ENCODE data around the gene TBCB.
"Not testable (repeated sequence)": the region's sequence is repeated elsewhere in the genome, so short reads cannot be mapped to it uniquely, and the experiment has no call there.

Gene TBCB

DNA sequence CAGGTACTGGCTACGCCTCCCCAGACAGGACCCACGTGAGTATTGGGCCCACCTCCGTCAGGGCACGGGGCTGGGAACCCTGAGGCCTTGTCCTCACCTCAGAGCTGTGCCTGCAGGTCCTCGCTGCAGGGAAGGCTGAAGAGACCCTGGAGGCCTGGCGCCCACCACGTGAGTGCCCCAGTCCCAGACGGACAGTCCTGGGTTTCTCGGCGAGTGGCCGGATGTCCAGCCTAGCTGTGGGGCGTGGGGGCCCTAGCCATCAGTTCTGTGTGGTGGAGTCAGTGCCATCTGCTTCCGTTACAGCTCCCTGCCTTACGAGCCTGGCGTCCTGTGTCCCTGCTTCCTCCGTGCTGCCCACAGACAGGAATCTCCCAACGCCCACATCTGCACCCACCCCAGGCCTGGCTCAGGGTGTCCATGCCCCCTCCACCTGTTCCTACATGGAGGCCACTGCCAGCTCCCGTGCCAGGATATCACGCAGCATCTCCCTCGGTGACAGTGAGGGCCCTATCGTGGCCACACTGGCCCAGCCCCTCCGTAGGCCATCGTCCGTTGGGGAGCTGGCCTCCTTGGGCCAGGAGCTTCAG, 12.1 kb upstream of the TBCB start:
- DNase-seq = no peak

DNA sequence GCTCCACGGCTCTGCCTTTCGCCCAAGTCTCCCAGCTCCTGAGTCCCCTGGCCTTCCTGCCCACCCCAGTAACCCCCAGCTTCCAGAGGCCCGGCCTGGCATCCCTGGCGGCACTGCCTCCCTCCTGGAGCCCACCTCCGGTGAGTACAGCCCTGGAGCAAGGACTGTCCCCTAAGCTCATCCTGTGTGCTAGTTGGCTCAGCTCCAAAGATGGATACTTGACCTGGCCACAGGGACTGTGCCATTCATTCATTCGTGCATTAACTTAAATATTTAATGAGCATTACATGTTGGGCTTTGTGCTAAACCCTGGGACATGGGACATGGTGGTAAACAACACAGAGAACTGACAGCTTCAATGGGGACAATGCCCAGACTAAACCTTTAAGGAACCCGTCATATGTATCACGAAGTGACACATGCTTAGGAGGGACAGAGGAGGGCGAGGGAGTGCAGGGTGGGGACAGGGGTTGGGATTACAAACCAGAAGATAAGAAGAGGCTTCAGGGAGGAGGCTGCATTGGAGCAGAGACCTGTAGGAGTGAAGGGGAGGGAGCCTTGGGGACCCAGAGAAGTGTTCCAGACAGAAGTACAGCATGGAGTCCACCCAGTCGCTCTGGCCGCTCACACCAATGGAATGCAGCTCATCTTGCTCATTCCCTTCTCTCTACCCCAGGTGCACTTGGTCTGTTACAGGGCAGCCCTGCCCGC, 11.3 kb upstream of the TBCB start:
- no peak for DNase-seq

DNA sequence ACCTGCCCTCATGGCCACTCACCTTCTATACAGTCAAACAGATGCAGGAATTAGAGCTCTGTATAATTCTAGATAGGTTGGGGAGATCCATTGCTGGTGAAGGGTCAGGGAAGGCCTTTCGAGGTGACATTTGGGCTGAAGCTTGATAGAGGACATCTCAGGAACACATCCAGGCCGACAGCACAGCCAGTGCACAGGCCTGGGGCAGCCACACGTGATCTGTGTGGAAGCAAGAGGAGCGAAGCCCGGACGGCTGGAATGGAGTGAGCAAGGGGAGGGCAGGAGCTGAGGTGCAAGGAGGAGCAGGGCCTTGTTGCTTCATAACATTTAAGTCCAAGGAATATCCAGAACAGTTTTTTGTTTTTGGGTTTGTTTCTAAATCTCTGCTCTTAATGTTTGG, 8.8 kb upstream of the TBCB start:
- no peak for DNase-seq

DNA sequence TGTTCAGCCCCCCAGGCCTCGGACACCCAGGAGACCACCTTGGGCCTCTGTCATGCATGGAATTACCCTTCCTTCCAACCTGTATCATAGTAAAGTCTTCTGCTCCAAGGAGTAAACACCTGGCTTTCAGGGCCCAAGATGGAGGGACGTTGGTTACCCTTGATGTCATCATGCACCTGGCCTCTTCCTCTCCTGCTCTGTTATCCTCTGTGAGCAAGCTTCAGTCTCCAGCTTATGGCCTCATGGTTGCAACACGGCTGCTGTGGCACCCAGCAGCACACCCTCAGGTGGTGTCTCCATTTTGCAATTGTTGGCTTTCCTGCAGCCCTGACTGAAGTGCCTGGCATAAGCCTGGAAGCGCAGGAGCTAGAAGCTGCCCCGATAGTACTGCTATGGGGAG, 8.3 kb upstream of the TBCB start:
- no peak for DNase-seq

DNA sequence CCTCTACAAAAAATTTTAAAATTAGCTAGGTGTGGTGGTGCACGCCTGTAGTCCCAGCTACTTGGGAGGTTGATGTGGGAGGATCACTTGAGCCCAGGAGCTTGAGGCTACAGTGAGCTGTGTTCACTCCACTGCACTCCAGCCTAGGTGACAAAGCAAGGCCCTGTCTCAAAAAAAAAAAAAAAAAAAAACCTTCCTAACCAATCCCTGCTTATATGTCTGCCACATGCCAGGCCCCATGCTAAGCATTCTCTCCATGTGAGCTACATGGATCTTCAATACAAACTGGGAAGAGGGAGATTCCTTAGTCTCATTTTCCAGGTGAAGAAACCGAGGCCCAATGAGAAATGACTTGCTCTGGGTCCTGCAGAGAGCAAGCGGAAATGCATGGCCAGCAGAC, 6.6 kb upstream of the TBCB start:
- no peak for DNase-seq

DNA sequence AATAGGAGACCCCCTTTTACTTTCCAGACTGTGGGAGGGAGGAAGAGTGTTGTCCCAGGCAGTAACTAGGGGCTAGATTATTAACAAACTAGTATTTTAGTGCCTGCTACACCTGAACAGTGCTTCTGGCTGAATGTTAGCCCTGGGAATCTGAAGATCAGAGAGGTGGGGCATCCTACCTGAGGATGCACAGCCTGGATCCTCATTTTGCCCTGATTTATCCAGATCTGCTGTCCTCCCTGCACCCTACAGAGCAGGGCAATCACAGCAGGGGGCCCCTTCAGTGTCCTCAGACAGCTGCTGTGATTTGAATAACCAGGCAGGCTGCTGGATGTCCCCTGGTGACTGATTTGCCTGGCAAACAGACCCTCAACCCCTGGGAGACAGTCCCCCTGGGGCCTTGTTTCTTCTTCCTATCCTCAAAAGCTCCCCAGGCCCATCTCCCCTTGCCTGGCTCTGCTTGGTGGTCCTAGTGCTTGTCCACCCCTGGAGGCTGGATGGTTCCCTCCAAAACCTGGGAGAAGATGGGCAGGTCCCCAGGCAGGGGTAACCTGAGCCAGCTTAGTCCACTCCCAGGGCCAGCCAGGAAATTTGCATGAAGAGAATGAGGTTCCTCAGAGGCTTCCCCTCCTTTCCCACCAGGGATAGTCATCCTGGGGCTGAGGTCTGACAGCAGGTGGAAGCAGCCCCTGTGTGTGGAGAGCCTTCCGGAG, 4.6 kb upstream of the TBCB start, which contains the start of gene OVOL3:
OVOL3 (plus strand) TSS at position 657 of the 713 bp plus-strand sequence. CDS start 60 bp downstream, outside the sequence.
- no peak for DNase-seq

DNA sequence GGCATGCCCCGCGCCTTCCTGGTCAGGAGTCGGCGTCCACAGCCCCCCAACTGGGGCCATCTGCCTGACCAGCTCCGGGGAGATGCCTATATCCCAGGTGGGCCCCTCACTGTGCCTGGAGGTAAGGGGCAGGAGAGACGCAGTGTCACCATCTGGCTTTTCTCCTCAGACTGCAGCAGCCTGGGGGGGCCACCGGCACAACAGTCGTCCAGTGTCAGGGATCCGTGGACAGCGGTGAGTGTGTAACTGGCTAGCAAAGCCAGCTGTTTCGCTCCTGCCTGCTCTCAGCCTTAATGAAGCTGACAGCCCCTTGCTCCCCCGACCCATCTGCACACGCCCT, 4.1 kb upstream of the TBCB start:
- DNase-seq = no peak

DNA sequence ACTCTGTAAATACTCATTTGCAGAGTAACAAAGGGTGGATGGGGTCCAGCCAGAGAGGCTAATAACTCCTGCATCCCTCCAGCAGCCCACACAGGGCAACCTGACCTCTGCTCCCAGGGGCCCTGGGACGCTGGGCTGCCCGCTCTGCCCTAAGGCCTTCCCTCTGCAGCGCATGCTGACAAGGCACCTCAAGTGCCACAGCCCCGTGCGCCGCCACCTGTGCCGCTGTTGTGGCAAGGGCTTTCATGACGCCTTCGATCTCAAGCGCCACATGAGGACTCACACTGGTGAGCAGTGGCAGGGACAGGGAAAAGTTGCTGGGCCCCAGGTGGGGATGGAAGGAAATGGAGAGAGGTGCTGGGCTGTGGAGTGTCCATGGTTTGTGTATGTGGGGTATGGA, 2.6 kb upstream of the TBCB start:
- no peak for DNase-seq

DNA sequence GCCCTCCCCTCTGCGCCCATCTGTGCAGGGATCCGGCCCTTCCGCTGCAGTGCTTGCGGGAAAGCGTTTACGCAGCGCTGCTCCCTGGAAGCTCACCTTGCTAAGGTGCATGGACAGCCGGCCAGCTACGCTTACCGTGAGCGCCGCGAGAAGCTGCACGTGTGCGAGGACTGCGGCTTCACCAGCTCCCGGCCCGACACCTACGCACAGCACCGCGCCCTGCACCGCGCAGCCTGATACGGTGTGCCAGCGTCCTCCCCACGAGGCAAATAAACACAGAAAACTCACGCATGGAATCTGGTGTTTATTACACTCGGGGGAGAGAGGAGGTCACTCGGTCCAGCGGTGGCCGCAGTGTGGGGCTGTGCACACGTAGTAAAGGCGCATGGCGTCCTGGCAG, 1.8 kb upstream of the TBCB start:
- no peak for DNase-seq

DNA sequence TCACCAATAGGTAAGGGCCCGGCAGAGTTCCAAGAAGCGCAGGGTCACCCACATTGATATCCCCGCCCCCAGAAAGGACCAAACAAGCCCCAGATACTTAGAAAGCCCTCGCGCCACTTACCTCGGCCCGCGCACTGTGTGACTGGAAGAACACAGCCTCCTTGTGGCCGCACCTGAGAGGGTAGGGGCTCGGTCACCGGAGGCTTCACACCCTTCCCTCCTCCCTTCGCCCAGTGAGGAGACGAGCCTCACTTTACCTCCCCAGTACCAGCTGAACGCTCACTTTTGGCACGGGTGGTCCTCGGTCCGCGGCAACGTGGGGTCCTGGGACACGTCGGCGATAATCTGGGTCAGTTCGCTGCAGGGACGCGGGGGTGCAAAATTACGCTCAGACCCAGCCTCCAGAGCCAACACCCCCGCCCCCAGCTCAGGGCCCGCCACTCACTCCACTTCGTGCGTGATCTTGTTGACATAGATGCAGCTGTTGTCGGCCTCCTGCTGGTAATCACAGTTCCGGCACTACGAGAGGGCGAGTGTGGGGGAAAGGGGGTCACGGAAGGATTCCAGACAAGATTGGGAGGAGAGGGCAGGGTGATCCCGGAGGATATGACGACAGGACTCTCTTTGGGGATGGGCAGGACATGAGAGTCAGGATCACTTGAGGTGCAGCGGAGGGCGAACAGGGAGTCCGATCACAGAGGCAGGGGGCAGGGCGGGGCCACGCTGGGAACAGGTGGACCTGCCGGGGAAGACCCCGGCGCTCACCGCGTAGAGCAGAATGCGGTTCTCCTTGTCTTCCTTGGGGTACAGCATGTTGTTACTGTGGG, 1.2 kb upstream of the TBCB start:
- DNase-seq = peak; percentile 60

DNA sequence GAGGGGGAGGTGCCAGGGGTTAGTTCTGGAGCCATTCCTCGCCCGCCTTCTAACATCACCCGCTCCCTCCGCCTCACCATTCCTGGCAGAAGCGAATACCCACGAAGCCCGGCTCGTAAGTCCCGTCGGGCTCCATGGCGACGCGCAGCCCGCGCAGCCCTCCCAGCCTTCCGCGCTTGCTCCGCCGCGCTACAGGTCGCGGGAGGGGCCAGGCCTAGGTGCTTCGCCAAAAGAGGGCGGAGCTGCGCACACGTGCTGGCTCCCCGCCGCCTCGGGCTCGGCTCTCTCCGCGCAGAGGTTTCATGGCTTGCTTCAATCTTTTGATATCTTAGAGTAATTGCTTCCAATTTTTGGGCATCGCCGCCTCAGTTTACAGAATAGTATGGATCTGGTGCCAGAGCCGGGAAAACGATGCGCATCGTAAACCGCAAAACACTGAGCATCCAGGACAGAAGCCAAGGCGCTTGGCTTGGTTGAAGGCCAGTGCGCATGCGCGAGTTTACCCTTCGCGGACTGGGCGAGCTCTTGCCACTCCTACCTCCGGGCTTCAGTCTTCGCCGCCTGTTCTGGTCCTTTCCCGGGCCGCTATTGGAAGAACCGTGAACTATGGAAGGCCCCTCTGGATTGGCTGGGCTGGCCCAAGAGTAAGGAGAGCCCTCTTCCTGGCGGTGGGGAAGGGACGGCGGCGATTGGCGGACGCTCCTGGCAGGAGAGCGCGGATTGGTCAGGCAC, 381 bp upstream of the TBCB start, which contains the start of gene POLR2I:
POLR2I (minus strand) TSS at position 155 of the 732 bp plus-strand sequence; CDS start at position 136, 19 bp downstream.
- DNase-seq = peak; percentile 99

DNA sequence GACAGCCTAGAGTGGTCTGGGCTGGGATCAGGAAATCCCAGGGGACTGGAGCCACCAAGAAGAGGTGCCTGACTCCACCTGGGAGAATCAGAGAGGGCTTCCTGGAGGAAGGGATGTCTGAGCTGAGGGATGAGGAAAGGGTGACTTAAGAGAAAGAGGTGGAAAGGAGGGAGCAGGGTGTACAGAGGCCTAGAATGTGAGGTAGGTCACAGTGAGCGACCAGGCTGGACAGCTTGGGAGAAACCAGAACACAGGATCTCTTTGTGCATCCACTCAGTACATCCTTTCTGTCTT, 1.0 kb downstream of the TBCB start:
- no peak for DNase-seq

DNA sequence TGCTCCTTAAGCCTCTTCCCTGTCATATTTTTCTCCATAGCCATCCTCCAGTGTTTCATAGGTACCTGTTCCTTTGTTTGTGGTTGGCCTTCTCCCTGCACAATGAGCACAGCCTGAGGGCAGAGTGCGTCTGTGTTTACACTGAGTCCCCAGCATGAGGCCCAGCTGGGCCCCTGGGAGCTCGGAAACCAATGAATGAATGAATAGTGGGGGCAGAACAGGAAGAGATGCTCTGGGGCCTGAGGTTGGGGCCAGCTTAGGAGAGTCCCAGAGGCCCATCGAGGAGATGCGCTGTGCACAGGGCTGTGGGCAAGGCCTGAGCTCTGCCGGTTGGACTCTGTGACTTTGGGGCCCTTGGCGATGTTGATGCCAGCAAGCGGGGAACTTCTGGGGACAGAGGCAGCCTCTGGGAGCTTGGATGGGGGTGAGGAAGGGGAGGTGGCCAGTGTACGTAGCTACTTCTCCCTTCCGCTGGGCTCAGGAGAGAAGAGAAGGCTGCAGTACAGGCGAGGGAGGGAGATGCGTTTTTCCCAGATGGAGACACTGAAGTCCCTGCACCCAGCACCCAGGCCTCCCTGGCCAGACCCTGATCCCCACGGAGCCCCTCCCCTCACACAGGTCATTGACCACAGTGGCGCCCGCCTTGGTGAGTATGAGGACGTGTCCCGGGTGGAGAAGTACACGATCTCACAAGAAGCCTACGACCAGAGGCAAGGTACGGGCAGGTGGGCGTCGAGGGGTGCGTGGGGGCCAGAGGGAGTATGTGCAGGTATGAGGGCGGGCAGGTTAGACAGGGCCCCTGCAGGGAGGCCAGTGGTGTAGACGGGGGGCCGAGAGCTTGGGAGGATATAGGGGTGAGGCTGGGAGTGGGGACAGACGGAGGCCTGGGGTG, 5.1 kb downstream of the TBCB start:
- no peak for DNase-seq

DNA sequence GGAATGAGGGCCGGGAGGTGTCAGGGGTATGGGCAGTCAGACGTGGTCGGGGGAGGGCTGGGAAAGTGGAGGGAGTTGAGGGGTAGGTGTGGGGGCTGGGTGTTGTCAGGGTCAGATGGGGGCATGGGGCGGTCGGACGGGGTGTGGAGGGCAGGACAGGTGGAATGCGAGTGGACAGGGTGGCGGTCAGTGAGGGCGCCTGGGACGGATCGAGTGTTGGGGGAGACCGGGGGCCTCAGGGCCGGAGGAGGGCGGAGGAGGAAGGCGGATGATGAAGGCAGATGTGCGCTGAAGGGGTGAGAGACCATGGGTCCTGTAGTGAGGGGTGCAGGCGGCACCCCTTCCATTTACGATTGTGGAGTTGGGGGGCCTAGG, 5.7 kb downstream of the TBCB start:
- no peak for DNase-seq

DNA sequence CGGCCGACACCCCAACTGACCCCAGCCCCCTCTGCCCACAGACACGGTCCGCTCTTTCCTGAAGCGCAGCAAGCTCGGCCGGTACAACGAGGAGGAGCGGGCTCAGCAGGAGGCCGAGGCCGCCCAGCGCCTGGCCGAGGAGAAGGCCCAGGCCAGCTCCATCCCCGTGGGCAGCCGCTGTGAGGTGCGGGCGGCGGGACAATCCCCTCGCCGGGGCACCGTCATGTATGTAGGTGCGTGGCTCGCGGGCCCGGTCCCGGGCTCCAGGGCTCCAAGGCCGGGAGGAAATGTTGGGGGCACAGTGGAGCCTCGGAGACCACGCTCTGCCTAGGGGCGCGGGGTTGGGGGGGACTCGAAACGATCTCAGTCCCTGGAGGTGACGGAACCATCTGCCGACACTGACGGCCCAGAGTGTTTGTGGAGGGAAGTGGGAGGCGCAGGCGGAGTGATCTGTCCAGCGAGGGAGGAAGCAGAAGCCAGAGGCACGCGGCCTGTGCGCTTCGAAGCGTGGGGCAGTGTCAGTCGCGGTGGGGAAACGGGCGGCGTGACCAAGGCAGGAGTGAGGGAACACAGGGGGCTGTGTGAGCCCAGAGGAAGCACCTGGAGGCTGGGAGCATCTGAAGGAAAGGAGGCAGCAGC, 6.3 kb downstream of the TBCB start:
- DNase-seq = no peak

DNA sequence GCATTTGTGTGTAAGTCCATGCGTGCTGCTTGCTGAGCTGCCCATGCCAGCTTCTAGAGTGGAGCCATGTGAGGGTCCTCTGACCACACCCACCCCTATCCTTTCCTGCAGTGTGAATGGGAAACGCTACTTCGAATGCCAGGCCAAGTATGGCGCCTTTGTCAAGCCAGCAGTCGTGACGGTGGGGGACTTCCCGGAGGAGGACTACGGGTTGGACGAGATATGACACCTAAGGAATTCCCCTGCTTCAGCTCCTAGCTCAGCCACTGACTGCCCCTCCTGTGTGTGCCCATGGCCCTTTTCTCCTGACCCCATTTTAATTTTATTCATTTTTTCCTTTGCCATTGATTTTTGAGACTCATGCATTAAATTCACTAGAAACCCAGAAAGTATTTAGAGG, 10.3 kb downstream of the TBCB start:
- DNase-seq = no peak

DNA sequence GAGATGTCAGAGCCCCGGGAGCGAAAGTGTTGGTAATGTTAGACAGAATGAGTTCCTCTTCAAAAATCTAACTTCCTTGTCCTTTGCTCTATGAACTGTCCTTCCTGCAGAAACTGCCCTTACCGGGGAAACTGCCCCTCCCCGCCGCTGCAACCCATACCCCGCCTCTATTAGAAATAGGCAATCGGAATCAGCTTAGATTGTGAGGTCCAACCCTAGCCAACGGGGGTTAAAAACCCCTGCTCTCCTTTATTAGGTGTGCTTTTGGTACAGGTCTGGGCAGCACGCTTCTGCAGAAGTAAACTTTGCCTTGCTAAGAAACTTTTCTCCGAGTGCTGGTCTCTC, 13.1 kb downstream of the TBCB start:
- DNase-seq = no peak

DNA sequence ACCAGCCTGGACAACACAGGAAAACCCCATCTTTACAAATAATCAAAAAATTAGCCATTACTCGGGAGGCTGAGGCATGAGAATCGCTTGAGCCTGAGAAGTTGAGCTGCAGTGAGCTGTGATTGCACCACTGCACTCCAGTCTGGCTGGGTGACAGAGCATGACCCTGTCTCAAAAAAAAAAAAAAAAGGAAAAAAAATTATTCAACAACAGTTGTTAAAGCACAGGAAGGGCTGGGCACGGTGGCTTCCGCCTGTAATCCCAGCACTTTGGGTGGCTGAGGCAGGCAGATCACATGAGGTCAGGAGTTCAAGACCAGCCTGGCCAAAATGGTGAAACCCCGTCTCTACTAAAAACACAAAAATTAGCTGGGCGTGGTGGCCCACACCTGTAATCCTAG, 16.0 kb downstream of the TBCB start:
- DNase-seq = not testable (repeated sequence)

DNA sequence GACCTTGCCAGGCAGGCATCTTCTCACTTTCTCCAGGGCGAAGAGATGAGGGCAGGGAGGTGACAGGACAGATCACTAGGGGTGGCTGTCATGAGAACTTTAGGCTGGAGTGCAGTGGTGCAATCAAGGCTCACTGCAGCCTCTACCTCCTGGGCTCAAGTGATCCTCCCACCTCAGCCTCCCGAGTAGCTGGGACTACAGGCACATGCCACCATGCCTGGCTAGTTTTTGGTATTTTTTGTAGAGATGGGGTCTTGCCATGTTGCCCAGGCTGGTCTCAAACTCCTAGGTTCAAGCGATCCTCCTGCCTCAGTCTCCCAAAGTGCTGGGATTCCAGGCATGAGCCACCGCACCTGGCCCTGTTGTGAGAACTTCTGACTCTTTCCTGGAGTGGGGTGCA, 19.6 kb downstream of the TBCB start:
- not testable (repeated sequence) for DNase-seq

DNA sequence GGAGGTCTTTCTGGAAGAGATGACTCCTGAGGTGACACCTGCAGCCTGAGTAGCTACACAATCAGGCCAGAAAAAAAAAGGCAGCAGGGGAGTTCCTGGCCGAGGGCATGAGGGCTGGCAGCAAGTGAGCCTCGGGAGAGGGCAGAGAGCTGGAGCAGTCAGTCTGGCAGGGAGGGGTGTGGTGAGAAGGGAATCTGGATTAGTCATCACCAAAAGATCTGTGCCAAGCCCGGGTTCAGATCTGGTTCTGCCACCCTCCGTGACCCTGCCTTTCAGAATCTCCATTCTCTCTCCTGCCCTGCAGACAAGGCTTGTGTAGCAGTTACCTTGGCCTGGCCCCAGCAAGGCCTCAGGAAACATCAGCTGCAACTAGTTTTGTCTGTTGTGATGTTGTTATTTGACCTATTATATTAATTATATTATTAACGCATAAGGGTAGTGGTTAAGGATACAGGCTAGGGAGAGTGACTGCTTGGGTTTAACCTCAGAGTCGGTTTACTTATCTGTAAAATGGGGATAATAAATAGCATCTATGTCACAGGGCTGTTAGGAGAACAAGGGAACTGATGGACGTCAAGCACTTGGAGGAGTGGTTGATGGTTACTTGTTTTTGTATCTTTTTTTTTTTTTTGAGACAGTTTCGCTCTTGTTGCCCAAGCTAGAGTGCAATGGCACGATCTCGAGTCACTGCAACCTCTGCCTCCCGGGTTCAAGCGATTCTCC, 21.9 kb downstream of the TBCB start:
- peak; percentile 82 for DNase-seq

DNA sequence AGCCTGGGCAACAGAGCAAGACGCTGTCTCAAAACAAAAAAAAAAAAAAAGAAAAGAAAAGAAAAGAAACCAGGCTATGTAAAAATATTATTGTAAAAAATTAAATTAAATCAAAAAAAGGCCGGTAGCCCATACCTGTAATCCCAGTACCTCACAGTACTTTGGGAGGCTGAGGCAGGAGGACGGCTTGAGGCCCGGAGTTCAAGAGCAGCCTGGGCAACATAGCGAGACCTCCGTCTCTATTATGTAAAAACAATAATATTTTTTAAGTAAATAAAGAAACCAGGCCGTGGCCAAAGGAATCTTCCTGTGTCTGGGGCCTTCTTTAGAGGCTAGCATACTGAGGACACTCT, 23.8 kb downstream of the TBCB start:
- DNase-seq = no peak
